ENCODE measurements around the gene PKDCC. TPM values are rescaled to one million over a fixed set of nuclear protein-coding genes. Genes with fewer than 3 reads are reported as not detected.

Gene PKDCC
- total RNA-seq, 1 experiment from 2014 or later = 14.8 TPM

DNA sequence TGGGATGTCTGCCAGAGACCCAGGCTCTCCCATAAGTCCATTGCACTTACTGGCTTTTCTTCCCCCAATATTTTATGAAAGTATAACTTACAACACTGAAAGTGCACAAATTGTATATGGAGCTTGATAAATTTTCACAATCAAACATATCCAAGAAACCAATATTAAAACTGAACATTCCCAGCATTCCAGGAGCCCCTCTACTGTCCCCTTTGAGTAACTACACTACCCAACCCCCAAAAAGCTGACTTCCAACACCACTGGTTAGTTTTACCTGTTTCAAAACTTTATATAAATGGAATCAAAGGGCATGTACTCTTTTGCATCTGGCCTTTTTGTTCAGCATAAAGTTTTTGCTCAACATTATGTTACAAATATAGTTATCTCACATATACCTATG, 35.2 kb upstream of the PKDCC start:
- DNase-seq (ENCODE audit: low read depth, low spot score) (no peak), ATAC-seq (no peak)
- in situ Hi-C loops (cut with HindIII; ENCODE audit: low pct_unique_long_range_greater_than_20kb, low sequenced_read_pairs) (no loop called here), intact Hi-C loops (cut with micrococcal nuclease; ENCODE audit: unreplicated experiment) (no loop called here)
- H3K36me3 ChIP-seq (ENCODE audit: control insufficient read depth, insufficient read depth, low read length) = no peaks in the 10 kb centered on the region
- peaks cover 15% of the 10 kb centered on the region for H3K4me1 ChIP-seq (ENCODE audit: control insufficient read depth, insufficient read depth, low read length)
- H3K27ac ChIP-seq (ENCODE audit: low read length) = no peak overlapping the region
- BruUV-seq (replicated peaks) = no TSS peak
- CTCF ChIA-PET = no interaction called here
- no peaks in the 10 kb centered on the region for H3K27me3 ChIP-seq (ENCODE audit: control insufficient read depth, insufficient read depth, low read length)
- H3K9me3 ChIP-seq (ENCODE audit: control insufficient read depth, insufficient read depth, low read depth, low read length) = no peaks in the 10 kb centered on the region
- TF ChIP-seq POLR2AphosphoS5 (IDR thresholded peaks at IDR 0.05; ENCODE audit: low read depth, low read length) (no peak), TCF7L2 (IDR thresholded peaks at IDR 0.05; ENCODE audit: low read depth, low read length) (no peak), SIN3A (IDR thresholded peaks at IDR 0.05; ENCODE audit: borderline replicate concordance, insufficient read depth, low read depth, low read length) (no peak), REST (IDR thresholded peaks at IDR 0.05; ENCODE audit: insufficient read depth in 1 of 2, low read depth in 2 of 2, low read length in 1 of 2) (no peak)
- TF ChIP-seq, protein P1, sequence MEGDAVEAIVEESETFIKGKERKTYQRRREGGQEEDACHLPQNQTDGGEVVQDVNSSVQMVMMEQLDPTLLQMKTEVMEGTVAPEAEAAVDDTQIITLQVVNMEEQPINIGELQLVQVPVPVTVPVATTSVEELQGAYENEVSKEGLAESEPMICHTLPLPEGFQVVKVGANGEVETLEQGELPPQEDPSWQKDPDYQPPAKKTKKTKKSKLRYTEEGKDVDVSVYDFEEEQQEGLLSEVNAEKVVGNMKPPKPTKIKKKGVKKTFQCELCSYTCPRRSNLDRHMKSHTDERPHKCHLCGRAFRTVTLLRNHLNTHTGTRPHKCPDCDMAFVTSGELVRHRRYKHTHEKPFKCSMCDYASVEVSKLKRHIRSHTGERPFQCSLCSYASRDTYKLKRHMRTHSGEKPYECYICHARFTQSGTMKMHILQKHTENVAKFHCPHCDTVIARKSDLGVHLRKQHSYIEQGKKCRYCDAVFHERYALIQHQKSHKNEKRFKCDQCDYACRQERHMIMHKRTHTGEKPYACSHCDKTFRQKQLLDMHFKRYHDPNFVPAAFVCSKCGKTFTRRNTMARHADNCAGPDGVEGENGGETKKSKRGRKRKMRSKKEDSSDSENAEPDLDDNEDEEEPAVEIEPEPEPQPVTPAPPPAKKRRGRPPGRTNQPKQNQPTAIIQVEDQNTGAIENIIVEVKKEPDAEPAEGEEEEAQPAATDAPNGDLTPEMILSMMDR (IDR thresholded peaks at IDR 0.05) = no peak
- no peak overlapping the region for H3K4me3 ChIP-seq (ENCODE audit: low read depth in 2 of 2, low read length in 2 of 2)
- POLR2A ChIA-PET = no interaction called here

- H3K27me3 ChIP-seq (ENCODE audit: control insufficient read depth, insufficient read depth, low read length) = no peaks in the 10 kb centered on the region
- TF ChIP-seq SIN3A (IDR thresholded peaks at IDR 0.05; ENCODE audit: borderline replicate concordance, insufficient read depth, low read depth, low read length) = no peak
- no peak for TF ChIP-seq REST (IDR thresholded peaks at IDR 0.05; ENCODE audit: insufficient read depth in 1 of 2, low read depth in 2 of 2, low read length in 1 of 2)
- no peak for TF ChIP-seq TCF7L2 (IDR thresholded peaks at IDR 0.05; ENCODE audit: low read depth, low read length)
- TF ChIP-seq, protein P1 (IDR thresholded peaks at IDR 0.05) = no peak
- no peak for TF ChIP-seq POLR2AphosphoS5 (IDR thresholded peaks at IDR 0.05; ENCODE audit: low read depth, low read length)
- BruUV-seq (replicated peaks) = no TSS peak
- ATAC-seq = no peak
- in situ Hi-C loops (cut with HindIII; ENCODE audit: low pct_unique_long_range_greater_than_20kb, low sequenced_read_pairs) = no loop called here
- intact Hi-C loops (cut with micrococcal nuclease; ENCODE audit: unreplicated experiment) = no loop called here
- DNase-seq (ENCODE audit: low read depth, low spot score) = no peak
- H3K4me3 ChIP-seq (ENCODE audit: low read depth in 2 of 2, low read length in 2 of 2) = no peak overlapping the region
- peaks cover 15% of the 10 kb centered on the region for H3K4me1 ChIP-seq (ENCODE audit: control insufficient read depth, insufficient read depth, low read length)
- H3K9me3 ChIP-seq (ENCODE audit: control insufficient read depth, insufficient read depth, low read depth, low read length) = no peaks in the 10 kb centered on the region
- ChIA-PET CTCF (no interaction called here), POLR2A (no interaction called here)
- H3K36me3 ChIP-seq (ENCODE audit: control insufficient read depth, insufficient read depth, low read length) = no peaks in the 10 kb centered on the region
- H3K27ac ChIP-seq (ENCODE audit: low read length) = no peak overlapping the region
Observed at GRCh38 chr2:42013409-42013808, 34.4 kb upstream of the PKDCC start.

All from Panc1 (cell line).